H1 (cell line): ENCODE measurements around the gene SPDEF. TPM values are rescaled to one million over a fixed set of nuclear protein-coding genes. Genes with fewer than 3 reads are reported as not detected.

Experiments used
- CTCF ChIA-PET: fragments of 300-600 bp; sonication (Branson Sonifier 250); formaldehyde crosslinking; loops from one replicate; lab custom pipeline; 2021; ENCODE audit not compliant: partially characterized antibody; lab: Charles Lee
- POLR2A ChIA-PET: fragments of 300-600 bp; sonication (Branson Sonifier 250); formaldehyde crosslinking; loops from one replicate; lab custom pipeline; 2021; ENCODE audit warnings: inconsistent platforms; ENCODE audit not compliant: partially characterized antibody; lab: Charles Lee
- DNase-seq, 2 experiments: peaks; one replicate each; pipeline versions ENCODE4 v3.0.0 to v3.0.0-alpha.2; 2010 to 2022; ENCODE audit warnings: low spot score in 2 of 2, low read depth in 1 of 2, mixed read lengths in 1 of 2
- FAIRE-seq: peaks from 2 replicates; lab custom pipeline; 2011; peaks lifted over from hg19 to GRCh38; lab: Jason Lieb, UNC
- H2AFZ ChIP-seq: 2 replicates; pipeline ENCODE4 v1.8.1; 2012; ENCODE audit warnings: low read length, inconsistent platforms
- H2AK5ac ChIP-seq: 2 replicates; pipeline ENCODE4 v1.6.1; 2013; ENCODE audit warnings: low read depth, low read length
- H2BK120ac ChIP-seq: replicated peaks from 2 replicates; pipeline ENCODE3; 2013; ENCODE audit warnings: low read depth, low read length, inconsistent platforms
- H2BK12ac ChIP-seq: 2 replicates; pipeline ENCODE4 v1.6.1; 2013; ENCODE audit warnings: low read depth, low read length
- H2BK15ac ChIP-seq: 2 replicates; pipeline ENCODE4 v1.6.1; 2013; ENCODE audit warnings: low read length
- H2BK20ac ChIP-seq: 2 replicates; pipeline ENCODE4 v1.6.1; 2013; ENCODE audit warnings: low read length
- H2BK5ac ChIP-seq: 2 replicates; pipeline ENCODE4 v1.6.1; 2013; ENCODE audit warnings: low read depth, low read length
- H3K14ac ChIP-seq: 2 replicates; pipeline ENCODE4 v1.6.1; 2013; ENCODE audit warnings: inconsistent platforms; ENCODE audit not compliant: insufficient read length
- H3K18ac ChIP-seq: 2 replicates; pipeline ENCODE4 v1.6.1; 2013; ENCODE audit warnings: low read length; ENCODE audit errors: extremely low read depth
- H3K23ac ChIP-seq: 2 replicates; pipeline ENCODE4 v1.6.1; 2013; ENCODE audit warnings: inconsistent platforms; ENCODE audit not compliant: insufficient read length
- H3K23me2 ChIP-seq: 2 replicates; pipeline ENCODE4 v1.6.1; 2013; ENCODE audit warnings: low read depth, low read length
- H3K27ac ChIP-seq: 2 replicates; pipeline ENCODE4 v1.6.1; 2011; ENCODE audit warnings: low read depth, low read length, inconsistent platforms
- H3K27me3 ChIP-seq, 4 experiments: replicated peaks in 1 of 4; 1 replicate in 1 of 4; 2 replicates in 3 of 4; pipeline versions ENCODE4 v1.6.1 to v1.8.1; 2011 to 2013; ENCODE audit warnings: low read length in 3 of 4, mild to moderate bottlenecking in 3 of 4, inconsistent platforms in 2 of 4, mixed read lengths in 2 of 4, moderate library complexity in 1 of 4; ENCODE audit not compliant: control insufficient read depth in 3 of 4, insufficient read depth in 3 of 4; ENCODE audit errors: extremely low read depth in 1 of 4
- H3K36me3 ChIP-seq, 4 experiments: 2 replicates each; pipeline versions ENCODE4 v1.6.1 to v1.8.1; 2011 to 2013; ENCODE audit warnings: mild to moderate bottlenecking in 4 of 4, low read length in 3 of 4, moderate library complexity in 2 of 4, control low read depth in 1 of 4, inconsistent platforms in 1 of 4; ENCODE audit not compliant: insufficient read depth in 4 of 4, control insufficient read depth in 2 of 4
- H3K4ac ChIP-seq: replicated peaks from 2 replicates; pipeline ENCODE3; 2013; ENCODE audit warnings: low read length, low read depth, mixed read lengths, inconsistent platforms; ENCODE audit not compliant: insufficient read length
- H3K4me1 ChIP-seq, 4 experiments: replicated peaks in 1 of 4; 1 replicate in 1 of 4; 2 replicates in 3 of 4; pipeline versions ENCODE4 v1.6.1 to v1.8.1; 2011 to 2013; ENCODE audit warnings: low read length in 3 of 4, inconsistent platforms in 2 of 4, mixed read lengths in 1 of 4; ENCODE audit not compliant: insufficient read depth in 4 of 4, control insufficient read depth in 3 of 4
- H3K4me2 ChIP-seq, 2 experiments: 2 replicates each; pipeline versions ENCODE4 v1.6.1 to v1.8.1; 2011 to 2013; ENCODE audit warnings: low read depth in 2 of 2, low read length in 2 of 2, control low read depth in 1 of 2, inconsistent platforms in 1 of 2, mild to moderate bottlenecking in 1 of 2; ENCODE audit not compliant: insufficient read depth in 1 of 2
- H3K4me3 ChIP-seq, 4 experiments: fragments of 200-600, 300-600 bp in 1 of 4; sonication (generic), shearing (Covaris generic), sonication (Bioruptor Twin) in 1 of 4; 2 replicates each; pipeline versions ENCODE4 v1.5.1 to v1.8.1; 2011 to 2016; ENCODE audit warnings: low read length in 4 of 4, low read depth in 3 of 4, control low read depth in 2 of 4, inconsistent platforms in 2 of 4, mild to moderate bottlenecking in 2 of 4, mixed read lengths in 1 of 4, moderate library complexity in 1 of 4; ENCODE audit not compliant: insufficient read depth in 2 of 4; ENCODE audit errors: extremely low read depth in 1 of 4
- H3K56ac ChIP-seq: replicated peaks from 2 replicates; pipeline ENCODE3; 2013; ENCODE audit warnings: low read depth, mild to moderate bottlenecking, mixed read lengths, low read length, inconsistent platforms; ENCODE audit not compliant: insufficient read length
- H3K79me1 ChIP-seq: 2 replicates; pipeline ENCODE4 v1.6.1; 2013; ENCODE audit warnings: low read depth, low read length, control low read depth
- H3K79me2 ChIP-seq, 2 experiments: 2 replicates each; pipeline versions ENCODE4 v1.6.1 to v1.8.1; 2012 to 2013; ENCODE audit warnings: low read length in 2 of 2, mild to moderate bottlenecking in 2 of 2, inconsistent platforms in 1 of 2; ENCODE audit not compliant: insufficient read depth in 2 of 2, control insufficient read depth in 1 of 2
- H3K9ac ChIP-seq, 4 experiments: replicated peaks in 1 of 4; 1 replicate in 1 of 4; 2 replicates in 3 of 4; pipeline versions ENCODE4 v1.6.1 to v1.8.1; 2011 to 2013; ENCODE audit warnings: low read depth in 3 of 4, low read length in 3 of 4, control low read depth in 2 of 4, mild to moderate bottlenecking in 2 of 4, moderate library complexity in 2 of 4, inconsistent platforms in 1 of 4; ENCODE audit errors: extremely low read depth in 1 of 4
- H3K9me3 ChIP-seq, 2 experiments: 2 replicates each; pipeline versions ENCODE4 v1.6.1 to v1.8.1; 2012 to 2013; ENCODE audit warnings: mild to moderate bottlenecking in 2 of 2, moderate library complexity in 2 of 2, control low read depth in 1 of 2, inconsistent platforms in 1 of 2, low read depth in 1 of 2, low read length in 1 of 2, mixed read lengths in 1 of 2; ENCODE audit not compliant: insufficient read depth in 2 of 2
- H4K20me1 ChIP-seq, 2 experiments: replicated peaks in 1 of 2; 2 replicates each; pipeline versions ENCODE3 to v1.8.1; 2011 to 2013; ENCODE audit warnings: inconsistent platforms in 2 of 2, low read length in 2 of 2, mild to moderate bottlenecking in 1 of 2; ENCODE audit not compliant: insufficient read depth in 2 of 2, control insufficient read depth in 1 of 2
- H4K5ac ChIP-seq: 2 replicates; pipeline ENCODE4 v1.6.1; 2013; ENCODE audit warnings: low read length, low read depth, mixed read lengths, inconsistent platforms; ENCODE audit not compliant: insufficient read length
- H4K8ac ChIP-seq: 2 replicates; pipeline ENCODE4 v1.8.0; 2013; ENCODE audit warnings: mild to moderate bottlenecking, moderate library complexity, low read length, inconsistent platforms; ENCODE audit not compliant: insufficient read depth; ENCODE audit errors: extremely low read depth
- H4K91ac ChIP-seq: replicated peaks from 2 replicates; pipeline ENCODE3; 2013; ENCODE audit warnings: low read length, mixed read lengths, inconsistent platforms; ENCODE audit not compliant: insufficient read length
- BRCA1 ChIP-seq: IDR thresholded peaks from 2 replicates; pipeline ENCODE4 v1.6.1; 2012; ENCODE audit warnings: low read depth, low read length, improper control_type of control experiment
- EP300 ChIP-seq, 2 experiments: IDR thresholded peaks; 1 replicate in 1 of 2; 2 replicates in 1 of 2; pipeline ENCODE4 v1.6.1; 2011 to 2012; ENCODE audit warnings: low read depth in 2 of 2, low read length in 2 of 2, mild to moderate bottlenecking in 2 of 2, borderline replicate concordance in 1 of 2, inconsistent platforms in 1 of 2, moderate library complexity in 1 of 2
- RBBP5 ChIP-seq: IDR thresholded peaks from 2 replicates; pipeline ENCODE4 v1.7.1; 2012; ENCODE audit warnings: low read depth, mild to moderate bottlenecking, inconsistent platforms, low read length, moderate library complexity, borderline replicate concordance
- SIX5 ChIP-seq: IDR thresholded peaks from 2 replicates; pipeline ENCODE4 v1.6.1; 2011; ENCODE audit warnings: mild to moderate bottlenecking, low read depth, low read length
- USF2 ChIP-seq: IDR thresholded peaks from 2 replicates; pipeline ENCODE4 v1.6.1; 2011; ENCODE audit warnings: low read length, improper control_type of control experiment
- YY1 ChIP-seq: IDR thresholded peaks from 2 replicates; pipeline ENCODE4 v1.6.1; 2011; ENCODE audit warnings: low read depth, mild to moderate bottlenecking, low read length
- WGBS, 2 experiments: shearing (Covaris generic) in 1 of 2; methylation state at CpG; one replicate each; pipeline versions ENCODE4 v1.1.6 to v1.1.7; 2013 to 2015; ENCODE audit warnings: low lambda C conversion rate in 2 of 2, mixed read lengths in 2 of 2, inconsistent platforms in 1 of 2, low coverage in 1 of 2, missing lambda C conversion rate in 1 of 2; ENCODE audit not compliant: insufficient replicate concordance in 2 of 2, insufficient coverage in 1 of 2, insufficient read length in 1 of 2; ENCODE audit errors: extremely low coverage in 1 of 2, missing lambda C conversion rate in 1 of 2; 5-methylcytosine and 5-hydroxymethylcytosine counted together
- polyA plus RNA-seq, 7 experiments: library from polyadenylated mRNA; depleted of rRNA in 3 of 7; stranded (reverse) in 5 of 7; unstranded in 2 of 7; fragments of >200 nt in 5 of 7; fragments of 200-250 nt in 2 of 7; gene quantifications; 1 replicate in 5 of 7; 2 replicates in 1 of 7; 4 replicates in 1 of 7; pipeline versions ENCODE4 v1.2.1 to v1.2.3, GENCODE V29; 2011 to 2013; ENCODE audit warnings: missing spikeins in 2 of 7, mixed read lengths in 2 of 7
- total RNA-seq: library from RNA; stranded (reverse); fragmentation: NEBNext Ultra II Directional; extraction: Animal tissue kit (Norgen Biotek cat#: 25700); gene quantifications from 2 replicates; pipeline ENCODE4 v1.2.1, GENCODE V29; 2021
- TF ChIP-seq, protein P1 (sequence below), 3 experiments: IDR thresholded peaks; 1 replicate in 2 of 3; 2 replicates in 1 of 3; pipeline versions ENCODE4 v1.5.1 to v1.6.1; 2011; ENCODE audit warnings: low read length in 3 of 3, mild to moderate bottlenecking in 3 of 3, inconsistent platforms in 2 of 3, low read depth in 1 of 3, moderate library complexity in 1 of 3; ENCODE audit not compliant: insufficient read depth in 1 of 3; ENCODE audit errors: control extremely low read depth in 1 of 3

SPDEF gene
- total and polyA plus RNA-seq, 2 of the 8 experiments (the other 6 are each of a cell fraction or from before 2014, with no cell fraction given), result 0.15 to 0.30 TPM

- Histone ChIP-seq H3K27me3 (no peaks in the 10 kb centered on the region; a peak in 1 of 7 replicates), H2AFZ (no peak overlapping the region), H3K23me2 (peaks cover 7% of the 10 kb centered on the region; the same call in 1 of the 2 replicates), H3K4me3 (no peak overlapping the region), H4K8ac (no peak overlapping the region), H2AK5ac (no peak overlapping the region), H3K27ac (no peak overlapping the region), H4K91ac (no peak overlapping the region), H2BK12ac (no peak overlapping the region), H3K18ac (no peak overlapping the region), H3K4me2 (no peak overlapping the region), H4K20me1 (peaks cover 0 to 4% of the 10 kb centered on the region in 2 experiments), H3K79me1 (peaks cover 3% of the 10 kb centered on the region; the same call in 1 of the 2 replicates), H3K36me3 (no peaks in the 10 kb centered on the region), H2BK5ac (no peak overlapping the region), H3K9ac (no peak overlapping the region), H2BK15ac (no peak overlapping the region), H3K14ac (no peak overlapping the region)
- CTCF ChIA-PET, result interaction anchor here (1.0 to 1.5 kb wide), 4 partner anchors 12 to 50 kb away, joined by 3 to 7 read pairs (median 4); no protein-coding TSS in a partner anchor
- WGBS, 2 experiments, result 97% methylated on average over 4 of the region's 4 CpGs; no CpG with 5 or more reads in 1 of the 2 experiments
- TF ChIP-seq YY1 (no peak), RBBP5 (no peak), BRCA1 (no peak), SIX5 (no peak), USF2 (no peak), EP300 (IDR thresholded peaks at IDR 0.05; ENCODE audit: borderline replicate concordance in 1 of 2, low read depth in 2 of 2, low read length in 2 of 2) (no peak)
- TF ChIP-seq, protein P1, sequence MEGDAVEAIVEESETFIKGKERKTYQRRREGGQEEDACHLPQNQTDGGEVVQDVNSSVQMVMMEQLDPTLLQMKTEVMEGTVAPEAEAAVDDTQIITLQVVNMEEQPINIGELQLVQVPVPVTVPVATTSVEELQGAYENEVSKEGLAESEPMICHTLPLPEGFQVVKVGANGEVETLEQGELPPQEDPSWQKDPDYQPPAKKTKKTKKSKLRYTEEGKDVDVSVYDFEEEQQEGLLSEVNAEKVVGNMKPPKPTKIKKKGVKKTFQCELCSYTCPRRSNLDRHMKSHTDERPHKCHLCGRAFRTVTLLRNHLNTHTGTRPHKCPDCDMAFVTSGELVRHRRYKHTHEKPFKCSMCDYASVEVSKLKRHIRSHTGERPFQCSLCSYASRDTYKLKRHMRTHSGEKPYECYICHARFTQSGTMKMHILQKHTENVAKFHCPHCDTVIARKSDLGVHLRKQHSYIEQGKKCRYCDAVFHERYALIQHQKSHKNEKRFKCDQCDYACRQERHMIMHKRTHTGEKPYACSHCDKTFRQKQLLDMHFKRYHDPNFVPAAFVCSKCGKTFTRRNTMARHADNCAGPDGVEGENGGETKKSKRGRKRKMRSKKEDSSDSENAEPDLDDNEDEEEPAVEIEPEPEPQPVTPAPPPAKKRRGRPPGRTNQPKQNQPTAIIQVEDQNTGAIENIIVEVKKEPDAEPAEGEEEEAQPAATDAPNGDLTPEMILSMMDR (IDR thresholded peaks at IDR 0.05; ENCODE audit: control extremely low read depth in 1 of 3, insufficient read depth in 1 of 3, low read depth in 1 of 3, low read length in 3 of 3), result no peak
- TF ChIP-seq, all 59 proteins: peak for 0
- H2BK20ac ChIP-seq, result no peak overlapping the region
- POLR2A ChIA-PET, result no interaction called here
- DNase-seq (no peak), FAIRE-seq (no peak)
- no peak overlapping the region for H3K23ac ChIP-seq
- H4K5ac ChIP-seq, result no peak overlapping the region
- H3K79me2 ChIP-seq, result no peaks in the 10 kb centered on the region
- H3K4ac ChIP-seq, result no peak overlapping the region
- H3K9me3 ChIP-seq, result no peaks in the 10 kb centered on the region
- peaks cover 0 to 15% (median 4%) of the 10 kb centered on the region in 4 experiments; a peak in 4 of 7 replicates for H3K4me1 ChIP-seq
- H3K56ac ChIP-seq, result no peak overlapping the region
- H2BK120ac ChIP-seq, result no peak overlapping the region
Observed at GRCh38 chr6:34509782-34510181, 46.3 kb downstream of the SPDEF start.
